HG02938 (cell line): ENCODE measurements around the gene RAMACL.
"Not testable (repeated sequence)": the region's sequence is repeated elsewhere in the genome, so short reads cannot be mapped to it uniquely, and the experiment has no call there.

Experiments
- ATAC-seq: cut with Tn5 transposase; IDR thresholded peaks from one replicate; pipeline ENCODE4 v1.9.1; 2021; ENCODE audit warnings: mild to moderate bottlenecking, moderate library complexity; ENCODE audit not compliant: unreplicated experiment

The RAMACL gene

DNA sequence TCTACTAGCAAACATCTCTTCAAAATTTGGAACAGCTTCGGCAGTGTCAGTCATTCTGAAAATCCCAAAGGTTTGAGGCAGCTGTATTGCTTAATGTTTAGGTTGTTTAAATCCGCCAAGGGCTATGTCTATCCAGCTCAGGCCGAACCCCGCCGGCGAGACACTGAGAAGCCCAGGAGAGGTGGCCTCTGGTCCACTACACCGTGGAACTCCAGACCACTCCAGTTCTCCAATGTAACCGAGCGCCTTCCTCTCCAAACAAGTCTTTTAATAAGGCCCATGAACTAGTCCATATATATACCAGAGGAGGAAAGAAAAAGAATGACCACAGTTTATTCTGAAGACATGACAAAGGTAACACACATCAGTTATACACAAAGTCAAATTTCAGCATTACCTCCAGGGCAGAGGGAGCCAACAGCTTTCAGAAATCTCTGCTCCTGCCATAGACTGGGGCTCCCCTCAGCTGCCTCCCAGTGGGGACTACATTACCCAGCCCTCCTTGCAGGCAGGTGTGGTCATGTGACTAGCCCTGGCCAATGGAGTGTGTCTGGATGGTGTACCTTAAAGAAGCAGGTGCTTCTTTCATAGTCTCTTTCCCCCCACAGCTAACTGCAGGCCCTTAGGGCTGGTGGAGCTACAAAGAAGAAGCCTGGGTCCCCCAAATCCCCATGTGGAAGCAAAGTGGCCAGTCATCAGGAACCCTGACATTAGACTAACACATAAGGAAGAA lies at the start of gene RAMACL:
TSS of gene RAMACL (minus strand) at position 255 of the 733 bp plus-strand sequence. CDS start at position 54, 201 bp downstream.
- peak; percentile 67 for ATAC-seq

DNA sequence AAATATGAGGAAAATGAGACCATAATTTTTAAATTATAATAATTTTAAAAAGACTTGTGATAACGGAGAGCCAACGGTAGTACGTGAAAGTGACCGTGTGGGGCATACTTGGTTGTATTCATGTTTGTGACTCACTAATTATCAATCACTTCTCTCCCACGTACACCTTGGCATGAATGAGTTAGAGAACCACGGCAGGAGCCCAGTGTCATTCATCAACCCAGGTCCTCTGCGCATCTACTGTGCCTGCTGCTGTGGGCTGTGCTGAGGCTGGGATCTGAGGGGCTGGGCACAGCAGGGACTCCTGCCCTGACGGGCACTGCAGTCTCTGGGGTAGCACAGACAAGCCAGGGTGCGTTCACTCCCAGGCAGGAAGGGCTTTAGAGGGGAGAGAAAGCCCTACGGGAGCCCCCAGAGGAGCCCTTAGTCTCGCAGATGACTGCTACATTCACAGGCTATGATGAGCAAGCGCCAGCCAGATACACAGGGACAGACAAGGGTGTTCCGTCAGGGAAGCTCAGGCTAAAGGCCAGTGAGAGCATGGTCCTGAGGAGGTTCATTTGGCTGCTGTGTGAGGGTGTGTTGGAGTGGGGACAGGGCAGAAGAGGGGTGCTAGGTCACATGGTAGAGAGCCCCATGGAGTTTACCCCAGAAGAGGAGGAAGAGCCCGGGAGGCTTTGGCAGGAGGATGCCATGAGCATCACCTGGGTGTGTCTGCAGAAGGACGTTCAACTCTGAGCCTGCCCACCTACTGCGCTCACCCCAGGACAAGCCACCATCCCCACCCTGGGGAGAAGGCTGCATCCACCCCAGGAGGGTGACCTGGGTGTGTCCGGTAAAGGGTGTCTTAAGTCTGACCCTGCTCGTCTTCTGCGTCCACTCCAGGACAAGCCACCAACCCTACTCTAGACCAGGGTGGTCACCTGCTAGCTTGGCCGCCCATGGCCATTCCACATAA lies 48.8 kb upstream of the RAMACL start:
- ATAC-seq, result no peak

DNA sequence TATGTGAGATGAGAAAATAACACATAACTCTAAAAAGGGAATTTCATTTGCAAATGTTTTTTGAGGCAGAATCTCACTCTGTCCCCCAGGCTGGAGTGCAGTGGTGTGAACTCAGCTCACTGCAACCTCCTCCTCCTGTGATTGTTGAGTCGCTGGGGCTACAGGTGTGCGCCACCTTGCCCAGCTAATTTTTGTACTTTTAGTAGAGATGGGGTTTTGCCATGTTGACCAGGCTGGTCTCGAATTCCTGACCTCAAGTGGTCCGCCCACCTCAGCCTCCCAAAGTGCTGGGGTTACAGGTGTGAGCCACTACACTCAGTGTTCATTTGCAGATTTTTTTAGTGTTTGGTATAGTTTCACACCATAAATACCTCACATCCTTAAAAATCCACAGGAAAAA lies 48.1 kb upstream of the RAMACL start:
- ATAC-seq, result not testable (repeated sequence)

DNA sequence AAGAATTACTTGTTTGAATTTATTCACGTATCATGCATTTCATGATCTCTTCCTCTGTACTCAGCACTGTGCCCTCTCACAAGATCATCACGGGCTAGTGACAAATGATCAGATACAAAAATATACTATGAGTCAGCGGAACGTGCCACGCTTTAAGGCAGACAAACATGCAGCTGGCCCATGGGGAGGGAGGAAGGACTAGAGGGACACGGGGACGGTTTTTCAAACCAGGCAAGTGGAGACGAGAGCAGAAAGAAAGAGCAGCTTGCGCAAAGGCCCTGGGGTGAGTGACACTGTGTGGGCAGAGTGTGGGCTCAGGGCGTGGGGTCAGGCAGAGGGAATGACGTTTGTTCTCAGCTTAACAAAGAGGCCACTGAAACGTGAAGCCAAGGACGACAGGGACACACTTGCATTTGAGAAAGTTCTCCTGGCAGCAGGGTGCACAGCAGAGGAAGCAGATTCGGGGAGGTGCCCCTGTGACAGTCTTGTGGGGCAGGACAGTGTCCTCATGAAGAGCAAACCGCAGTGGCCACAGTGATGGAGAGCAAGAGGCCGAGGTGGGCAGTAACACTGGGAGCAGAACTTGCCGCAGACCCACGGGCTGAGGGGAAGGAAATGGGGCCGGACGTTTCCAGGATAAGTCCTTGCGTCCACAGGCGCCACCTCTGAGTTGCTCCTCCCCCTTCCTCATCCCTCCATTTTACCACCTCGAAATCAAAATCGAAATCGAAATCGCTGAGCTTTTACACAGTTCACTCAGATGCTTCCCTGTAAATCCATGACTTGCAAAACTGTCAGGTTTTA lies 47.5 kb upstream of the RAMACL start:
- ATAC-seq, result no peak

DNA sequence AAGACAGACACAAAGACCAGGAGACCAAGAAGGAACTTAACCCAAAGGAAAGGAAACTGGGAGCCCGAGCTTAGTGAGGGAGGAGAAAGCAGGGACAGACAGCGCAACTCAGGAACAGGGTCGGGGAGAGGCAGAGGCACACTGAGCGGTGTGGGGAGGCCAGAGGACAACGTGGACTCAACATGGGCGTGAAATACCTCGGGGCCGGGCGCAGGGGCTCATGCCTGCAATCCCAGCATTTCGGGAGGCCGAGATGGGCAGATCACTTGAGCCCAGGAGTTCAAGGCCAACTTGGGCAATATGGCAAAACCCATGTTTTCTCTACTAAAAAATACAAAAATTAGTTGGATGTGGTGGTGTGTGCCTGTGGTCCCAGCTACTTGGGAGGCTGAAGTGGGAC lies 46.3 kb upstream of the RAMACL start:
- no peak for ATAC-seq

DNA sequence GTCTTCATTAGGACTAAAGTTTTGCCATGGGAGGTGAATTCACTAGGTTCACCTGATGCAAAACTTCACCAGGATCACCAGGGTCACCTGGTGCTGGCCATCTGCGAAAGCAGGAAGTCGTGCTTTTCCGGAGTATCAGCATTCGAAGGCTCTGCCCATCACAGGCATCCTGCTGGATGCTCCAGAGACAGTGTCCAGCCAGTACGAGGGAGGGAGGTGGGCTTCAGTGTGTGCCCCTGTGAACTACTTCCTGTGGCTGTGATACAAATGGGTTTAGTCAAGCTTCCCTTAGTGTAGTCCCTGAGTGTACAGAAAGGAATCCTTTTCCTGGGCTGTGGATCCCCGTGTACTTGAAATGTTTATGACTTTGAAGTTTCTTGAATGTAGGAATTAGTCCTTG lies 44.0 kb upstream of the RAMACL start:
- ATAC-seq, result no peak

DNA sequence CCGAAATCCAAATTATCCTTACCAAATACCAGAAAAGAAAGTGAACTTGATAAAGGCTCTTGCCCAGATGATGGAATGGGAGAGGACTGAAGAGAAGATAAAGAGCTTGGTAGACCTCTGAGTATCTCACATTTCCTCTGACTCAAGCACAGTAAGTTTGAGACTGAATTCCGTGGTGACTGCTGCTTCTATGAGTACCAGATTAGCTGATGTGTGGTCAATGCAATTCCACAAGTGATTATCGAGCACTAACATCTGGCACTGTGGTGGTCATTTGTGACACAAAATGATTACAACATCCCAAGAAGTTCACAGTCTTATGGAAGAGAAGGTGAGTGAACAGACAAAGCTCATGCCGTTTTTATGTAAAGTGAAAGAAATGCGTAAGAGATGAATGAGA lies 43.1 kb upstream of the RAMACL start:
- no peak for ATAC-seq

DNA sequence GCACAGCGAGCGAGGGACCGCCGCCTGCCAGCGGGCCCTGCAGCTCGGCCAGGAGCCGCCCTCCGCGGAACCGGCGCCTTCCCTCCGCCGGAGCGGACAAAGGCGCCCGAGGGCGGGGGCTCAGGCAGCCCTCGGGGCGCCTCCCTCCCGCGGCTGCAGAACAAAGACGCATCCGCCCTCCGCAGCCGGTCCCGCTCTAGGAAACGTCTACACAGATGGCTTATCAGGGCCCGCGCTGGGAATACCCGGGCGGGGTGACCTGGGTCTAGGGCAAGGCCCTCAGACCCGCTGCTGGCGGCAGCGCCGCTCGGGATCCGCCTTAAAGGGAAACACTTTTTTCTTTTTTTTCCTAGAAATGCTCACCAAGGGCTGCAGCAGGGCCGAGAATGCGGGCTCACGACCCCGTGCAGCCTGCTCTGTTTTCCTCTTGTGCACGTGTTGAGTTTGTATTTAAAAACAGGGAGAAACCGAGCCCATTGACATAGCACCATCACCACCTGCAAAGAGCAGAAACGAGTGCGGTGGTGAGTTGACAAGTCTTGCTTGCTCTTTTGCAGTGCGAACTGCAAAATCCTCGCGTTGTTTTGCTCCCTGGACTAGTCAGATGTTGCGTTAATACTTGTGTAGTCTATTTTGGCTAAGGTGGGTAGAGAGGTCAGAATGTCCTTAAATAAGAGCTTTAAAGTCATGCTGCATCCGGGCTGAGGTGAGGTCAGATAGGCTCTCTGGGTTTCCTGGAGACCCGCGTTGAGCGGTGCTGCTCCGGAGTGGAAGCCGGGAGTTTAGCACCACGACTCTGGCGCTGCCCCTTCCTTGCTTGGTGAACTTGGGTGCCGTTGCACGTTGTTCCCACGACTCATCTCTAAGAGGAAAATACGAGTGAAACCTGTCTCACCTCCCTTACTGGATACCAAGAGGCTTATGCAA lies 41.7 kb upstream of the RAMACL start:
- peak; percentile 22 for ATAC-seq

DNA sequence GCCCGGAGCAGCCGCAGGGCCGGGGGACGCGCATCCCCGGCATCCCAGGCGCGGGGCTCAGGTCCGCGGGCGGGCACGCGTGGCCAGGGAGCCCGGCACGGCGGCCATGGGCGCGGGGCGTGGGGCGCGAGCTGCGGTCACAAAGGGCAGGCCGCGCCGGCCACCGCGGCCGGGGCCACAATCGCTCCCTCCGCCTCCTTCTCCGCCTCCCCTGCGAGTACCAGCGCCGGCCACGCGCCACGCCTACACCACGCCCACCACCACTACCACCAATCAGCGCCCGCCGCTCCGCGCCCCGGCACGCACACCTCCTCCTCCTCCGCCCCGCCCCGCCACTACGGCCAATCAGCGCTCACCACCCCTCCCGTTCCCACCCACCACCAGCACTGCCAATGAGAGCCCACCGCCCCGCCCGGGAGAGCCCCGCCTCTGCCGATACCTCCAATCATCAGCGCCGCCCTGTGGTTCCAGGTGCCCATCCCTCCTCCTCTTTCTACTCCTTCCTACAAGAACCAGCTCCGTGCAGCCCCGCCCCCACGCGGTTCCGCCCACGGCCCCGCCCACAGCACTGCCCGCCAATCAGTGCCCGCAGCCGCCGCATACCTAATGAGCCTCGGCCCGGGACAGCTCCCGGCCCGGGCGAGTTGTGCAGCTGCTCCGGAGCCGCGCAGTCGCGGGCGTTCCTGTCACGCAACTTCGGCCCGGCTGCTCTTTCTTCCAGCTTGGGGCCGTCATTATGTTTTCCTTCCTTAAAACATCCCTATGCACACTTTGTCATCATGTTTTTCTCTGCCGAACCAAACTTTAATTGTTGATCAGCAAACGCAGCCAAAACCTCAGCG lies 40.8 kb upstream of the RAMACL start, which contains the start of gene RPS6KA2:
TSS of gene RPS6KA2 (minus strand) at position 219 of the 842 bp plus-strand sequence. CDS start 232 bp downstream, outside the sequence.
- ATAC-seq, result peak; percentile 88

DNA sequence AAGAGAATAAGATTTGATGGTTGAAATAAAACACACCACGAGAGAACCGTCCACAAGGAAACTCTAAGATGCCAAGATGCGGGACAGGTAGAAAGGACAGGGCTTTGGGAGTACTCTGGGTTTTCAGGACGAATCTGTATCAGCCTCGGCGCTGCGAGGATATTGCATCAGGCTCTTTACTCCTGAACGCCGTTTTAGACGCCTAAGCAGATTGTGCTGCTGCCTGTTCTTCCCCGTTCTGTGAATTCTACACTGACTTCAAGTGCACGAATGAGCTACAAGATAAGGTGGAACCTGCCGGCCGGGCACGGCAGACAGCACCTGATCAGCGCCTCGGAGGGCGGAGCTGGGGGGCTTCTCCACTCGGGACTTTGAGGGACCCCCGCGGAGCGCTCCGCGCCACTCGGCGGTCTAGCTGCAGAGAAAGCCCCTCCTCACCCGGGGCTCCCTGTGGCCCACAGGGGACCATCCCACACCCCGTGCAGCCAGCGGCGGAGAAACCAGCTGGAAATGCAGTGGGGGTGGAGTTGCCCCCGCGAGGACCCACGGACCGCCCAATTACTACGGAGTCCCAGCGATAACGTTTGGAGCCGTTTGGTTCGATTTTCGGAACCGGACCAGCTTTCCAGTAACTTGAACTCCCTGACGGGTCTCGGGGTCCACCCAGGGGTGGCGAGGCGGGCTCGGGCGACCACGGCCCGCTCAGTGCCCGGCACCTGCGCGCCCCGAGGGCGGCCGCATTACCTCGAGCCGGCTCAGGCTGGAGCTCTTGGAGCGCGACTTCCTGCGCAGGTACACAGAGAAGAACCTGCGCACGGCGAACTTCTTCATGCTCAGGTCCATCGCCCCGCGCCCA lies 39.9 kb upstream of the RAMACL start:
- no peak for ATAC-seq

DNA sequence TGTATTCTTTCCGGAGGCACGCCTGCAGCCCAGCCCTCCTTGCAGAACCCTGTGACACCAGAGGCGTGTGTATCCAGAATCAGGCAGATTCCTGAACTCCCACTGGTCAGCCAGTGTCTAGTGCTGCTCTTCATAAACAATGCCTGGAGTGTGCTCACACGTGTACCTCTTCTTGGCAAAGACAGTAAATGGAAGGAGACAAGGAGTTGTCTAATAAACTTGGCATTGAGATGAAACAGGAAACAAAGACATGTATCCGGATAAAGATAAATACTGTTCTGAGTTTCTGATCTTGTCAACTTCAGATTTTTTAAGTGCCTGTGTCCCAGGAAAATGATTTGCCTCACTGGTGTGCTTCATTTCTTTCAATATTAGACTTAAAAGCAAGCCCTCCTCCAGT lies 38.9 kb upstream of the RAMACL start:
- no peak for ATAC-seq

DNA sequence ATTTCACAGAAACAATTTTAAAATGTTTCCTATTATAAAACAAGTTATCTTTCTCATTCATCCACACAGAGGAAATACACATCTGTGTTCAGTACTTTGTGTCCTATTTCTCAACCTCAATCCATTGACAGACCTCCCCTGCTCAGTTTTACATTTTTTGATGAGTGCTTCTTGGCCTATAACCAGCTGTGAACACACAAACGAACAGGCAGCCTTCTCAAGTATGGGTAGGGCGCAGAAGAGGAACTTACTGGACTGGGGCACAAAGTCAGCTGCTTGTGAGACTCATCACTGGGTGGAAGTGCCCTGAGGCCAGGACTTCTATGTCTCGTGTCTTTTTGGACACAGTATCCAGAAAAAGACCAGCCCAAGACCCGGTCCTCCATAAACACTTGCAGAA lies 37.8 kb upstream of the RAMACL start:
- no peak for ATAC-seq

DNA sequence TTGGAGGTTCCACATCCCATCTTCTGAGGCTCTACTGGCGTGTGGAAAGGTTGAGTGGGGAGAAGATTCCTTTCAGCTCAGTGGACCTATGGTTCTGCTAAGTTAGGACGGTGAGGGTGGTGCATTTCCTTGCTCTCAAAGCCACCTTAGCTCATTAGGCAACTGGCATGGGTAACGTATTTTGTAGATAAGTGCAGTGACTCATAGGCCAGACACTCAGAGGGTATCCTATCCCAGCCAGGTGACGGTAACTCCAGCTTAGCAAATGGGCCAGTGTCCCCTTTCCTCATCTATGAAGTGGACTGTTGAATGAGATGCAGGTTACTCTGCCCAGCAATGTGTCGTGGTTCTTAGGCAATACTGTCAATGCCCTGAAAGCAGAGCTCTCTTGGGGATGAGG lies 36.8 kb upstream of the RAMACL start:
- no peak for ATAC-seq

DNA sequence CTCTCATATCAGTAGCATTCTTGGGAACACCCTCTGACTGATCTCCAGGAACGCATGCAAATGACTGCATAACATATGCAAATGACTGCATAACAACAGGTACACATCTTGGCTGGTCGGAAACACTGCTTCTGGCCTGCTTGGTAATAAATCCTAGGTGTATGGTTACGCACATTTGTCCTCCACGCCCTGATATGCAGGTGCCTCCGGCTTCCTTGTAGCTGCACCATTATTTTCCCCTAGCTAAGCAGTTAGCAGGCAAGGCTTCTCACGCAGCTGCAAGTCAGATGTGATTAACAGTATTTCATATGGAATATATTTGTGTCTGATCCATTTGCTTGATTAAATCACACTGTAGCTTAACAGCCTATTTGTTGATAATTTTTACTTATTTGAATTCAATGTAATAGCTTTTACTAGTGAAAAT lies 34.6 kb upstream of the RAMACL start:
- ATAC-seq, result no peak

DNA sequence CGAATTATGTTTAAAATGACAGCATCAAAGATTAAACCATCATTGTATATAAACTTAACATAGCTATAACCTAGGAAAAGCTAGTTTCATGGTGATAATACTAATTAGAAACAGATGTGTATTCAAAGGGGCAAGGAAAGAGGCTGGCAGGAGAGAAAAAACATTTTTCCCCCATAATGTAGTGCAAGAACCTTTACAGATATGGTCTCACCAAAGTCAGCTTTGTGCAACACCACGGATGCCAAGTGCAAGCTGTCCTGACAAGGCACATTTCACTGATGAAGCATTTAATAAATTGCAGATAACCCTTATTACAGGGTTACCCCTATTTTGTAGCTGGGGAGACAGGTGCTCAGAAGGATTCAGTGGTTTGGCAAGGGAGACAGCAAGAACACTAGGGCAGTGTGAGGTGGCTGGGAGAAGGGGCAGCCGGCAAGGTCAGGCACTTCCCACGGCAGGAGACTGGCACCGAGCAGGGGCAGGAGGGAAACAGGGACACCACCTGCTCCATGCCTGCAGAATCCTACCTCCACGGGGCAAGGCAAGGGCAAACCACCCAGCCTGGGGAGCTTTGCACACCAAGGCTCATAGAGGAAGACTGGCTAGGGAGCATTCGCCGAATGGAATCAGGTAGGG lies 34.1 kb upstream of the RAMACL start:
- ATAC-seq, result no peak

DNA sequence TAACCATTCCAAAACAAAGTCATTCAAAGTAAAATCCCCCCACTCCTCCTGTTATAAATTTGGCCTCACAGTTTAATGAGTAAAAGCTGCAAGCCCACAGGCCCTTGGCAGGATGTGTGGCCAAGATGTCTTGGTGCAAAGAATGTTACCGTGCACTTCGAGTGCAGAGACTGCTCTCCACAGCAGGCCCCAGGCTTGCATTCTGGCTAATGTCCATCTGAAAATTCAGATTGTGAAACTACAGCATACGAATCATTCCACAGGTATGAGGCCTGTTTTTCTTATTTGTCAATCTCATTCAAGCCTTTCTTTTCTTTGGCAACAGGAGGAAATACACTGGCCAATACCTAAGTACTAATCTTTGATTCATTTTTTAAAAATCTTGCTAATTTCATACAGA lies 33.4 kb upstream of the RAMACL start:
- ATAC-seq, result no peak

DNA sequence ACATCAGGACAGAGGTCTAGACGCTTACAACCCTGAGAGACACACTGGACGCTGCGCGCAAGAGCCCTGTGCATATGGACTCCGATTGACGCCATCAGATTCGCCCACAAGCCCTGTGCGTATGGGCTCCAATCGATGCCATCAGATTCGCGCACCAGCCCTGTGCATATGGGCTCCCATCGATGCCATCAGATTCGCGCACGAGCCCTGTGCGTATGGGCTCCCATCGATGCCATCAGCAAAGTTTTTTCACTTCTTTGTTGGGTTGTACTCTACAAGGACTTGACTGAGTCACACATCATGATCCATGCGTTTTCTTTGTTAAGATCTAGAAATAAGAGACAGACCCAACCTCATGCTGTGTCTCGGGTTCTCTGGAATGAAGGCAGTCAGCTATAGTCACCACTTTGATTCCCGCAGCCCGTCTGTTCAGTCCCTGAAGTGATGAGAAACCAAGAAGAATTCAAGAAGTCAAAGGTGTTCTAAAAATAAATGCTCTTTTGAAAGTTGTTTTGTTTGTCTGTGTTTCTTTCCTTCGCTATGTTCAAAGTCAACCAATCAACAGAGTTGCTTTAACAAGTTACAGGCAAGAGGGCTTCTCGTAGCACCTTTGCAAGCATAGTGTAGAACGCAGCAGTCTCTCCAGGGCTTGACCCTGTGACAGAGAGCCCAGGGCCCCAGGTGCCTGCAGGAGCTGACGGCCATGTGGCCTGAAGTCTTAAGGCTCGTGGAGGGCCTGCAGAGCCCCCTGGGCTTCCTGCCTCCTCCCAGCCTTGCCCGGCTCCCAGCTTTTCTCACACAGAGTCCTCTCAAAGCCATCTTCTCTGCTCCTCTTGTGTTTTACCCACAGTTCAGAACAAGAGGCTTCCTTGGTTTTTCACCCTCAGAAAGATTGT lies 32.6 kb upstream of the RAMACL start:
- no peak for ATAC-seq
